ENCODE data around the gene PTGDR2. TPM values are rescaled to one million over a fixed set of nuclear protein-coding genes. Genes with fewer than 3 reads are reported as not detected.

Gene PTGDR2
- total RNA-seq, 1 donor from 2014 or later, result 0.91 TPM

DNA sequence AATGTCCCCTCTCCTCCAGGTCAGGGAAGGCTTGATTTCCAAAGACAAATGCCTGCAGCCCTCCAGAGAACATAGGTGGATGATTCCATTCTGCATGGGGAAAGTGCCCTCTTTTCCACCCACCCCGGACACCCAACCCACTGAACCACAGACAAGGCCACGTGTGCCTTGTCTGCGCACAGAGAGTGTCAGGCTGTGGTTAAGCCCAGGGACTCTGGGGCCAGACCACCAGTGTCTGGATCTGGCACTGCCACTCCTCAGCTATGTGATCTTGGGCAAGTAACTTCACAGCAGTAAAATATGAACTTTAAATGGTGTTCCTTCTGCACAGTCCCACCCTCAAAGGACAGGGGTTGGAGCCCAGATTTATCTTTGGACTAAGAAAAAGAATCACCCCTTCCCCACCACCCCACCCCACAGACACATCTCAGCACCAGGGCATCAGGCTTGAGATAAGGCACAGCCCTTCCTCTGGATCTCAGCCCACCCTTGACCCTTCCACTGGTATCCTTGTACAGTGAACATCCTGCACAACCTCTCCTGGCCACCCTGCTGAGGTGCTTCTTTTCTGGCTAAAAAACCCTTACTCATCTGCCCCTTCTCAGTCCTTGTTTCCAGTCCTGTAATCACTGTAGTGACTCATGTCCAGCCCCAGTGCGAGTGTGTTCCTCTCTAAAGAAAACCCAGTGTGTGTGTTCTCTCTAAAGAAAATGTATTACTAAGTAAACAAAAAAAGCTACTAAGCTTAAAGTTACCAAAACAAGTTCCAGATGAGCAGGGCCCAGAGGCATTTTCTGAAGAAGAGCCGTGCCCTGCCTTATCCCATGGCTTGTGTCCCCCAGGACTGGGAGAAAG lies 1.9 kb upstream of the PTGDR2 start:
- Mint-ChIP-seq H3K36me3 (ENCODE audit: unreplicated experiment) (peaks cover 2% of the 10 kb centered on the region), H3K9me3 (ENCODE audit: unreplicated experiment) (no peaks in the 10 kb centered on the region), H3K4me3 (ENCODE audit: unreplicated experiment) (no peak overlapping the region), H3K4me1 (ENCODE audit: unreplicated experiment) (peaks cover 46% of the 10 kb centered on the region), H3K27ac (ENCODE audit: unreplicated experiment) (peak overlapping the region; percentile 80), H3K27me3 (ENCODE audit: unreplicated experiment) (peaks cover 3% of the 10 kb centered on the region)
- no peak for DNase-seq (ENCODE audit: extremely low spot score, unreplicated experiment)
- TF ChIP-seq, protein P1, sequence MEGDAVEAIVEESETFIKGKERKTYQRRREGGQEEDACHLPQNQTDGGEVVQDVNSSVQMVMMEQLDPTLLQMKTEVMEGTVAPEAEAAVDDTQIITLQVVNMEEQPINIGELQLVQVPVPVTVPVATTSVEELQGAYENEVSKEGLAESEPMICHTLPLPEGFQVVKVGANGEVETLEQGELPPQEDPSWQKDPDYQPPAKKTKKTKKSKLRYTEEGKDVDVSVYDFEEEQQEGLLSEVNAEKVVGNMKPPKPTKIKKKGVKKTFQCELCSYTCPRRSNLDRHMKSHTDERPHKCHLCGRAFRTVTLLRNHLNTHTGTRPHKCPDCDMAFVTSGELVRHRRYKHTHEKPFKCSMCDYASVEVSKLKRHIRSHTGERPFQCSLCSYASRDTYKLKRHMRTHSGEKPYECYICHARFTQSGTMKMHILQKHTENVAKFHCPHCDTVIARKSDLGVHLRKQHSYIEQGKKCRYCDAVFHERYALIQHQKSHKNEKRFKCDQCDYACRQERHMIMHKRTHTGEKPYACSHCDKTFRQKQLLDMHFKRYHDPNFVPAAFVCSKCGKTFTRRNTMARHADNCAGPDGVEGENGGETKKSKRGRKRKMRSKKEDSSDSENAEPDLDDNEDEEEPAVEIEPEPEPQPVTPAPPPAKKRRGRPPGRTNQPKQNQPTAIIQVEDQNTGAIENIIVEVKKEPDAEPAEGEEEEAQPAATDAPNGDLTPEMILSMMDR (IDR thresholded peaks at IDR 0.05), result no peak

DNA sequence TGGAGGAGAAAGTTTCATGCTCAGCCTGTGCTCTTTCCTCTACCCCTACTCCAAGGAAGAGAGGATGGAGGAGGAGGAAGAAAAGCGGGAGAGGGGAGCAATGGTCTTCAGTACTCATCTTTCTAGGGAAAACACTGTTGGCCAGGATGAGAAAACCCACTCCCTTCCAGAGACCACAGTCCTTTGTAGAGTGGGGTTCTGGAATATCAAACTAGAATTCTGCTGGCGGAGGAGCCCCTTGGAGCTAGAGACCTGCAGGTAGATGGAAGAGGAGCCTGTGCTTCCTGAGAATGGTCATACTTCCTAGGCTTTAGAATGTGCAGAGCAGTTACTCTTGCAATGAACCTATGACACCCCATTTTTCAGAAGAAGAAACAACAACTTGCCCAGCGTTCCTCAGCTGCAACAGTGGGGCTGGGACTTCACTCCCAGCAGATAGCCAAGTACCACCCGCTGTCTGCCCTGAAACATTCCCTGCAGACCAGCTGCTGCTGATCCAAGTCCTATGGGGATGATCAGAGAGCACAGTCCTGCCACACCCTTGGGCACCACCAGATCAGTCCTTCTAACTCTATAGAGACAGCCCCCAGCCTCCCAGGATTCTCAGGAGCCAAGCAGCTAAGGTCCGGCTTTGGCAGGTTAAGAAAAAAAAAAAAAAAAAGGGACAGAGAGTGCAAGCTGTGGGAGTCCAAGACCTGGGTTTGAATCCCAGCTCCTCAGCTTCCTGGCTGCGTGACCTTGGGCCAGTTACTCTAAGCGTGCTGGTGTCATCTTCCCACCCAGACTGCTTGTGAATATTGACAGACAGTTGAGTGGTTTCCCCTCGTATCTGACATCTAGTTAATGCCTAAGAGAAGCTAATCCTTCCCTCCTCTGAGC lies 664 bp downstream of the PTGDR2 start:
- no peak for DNase-seq (ENCODE audit: extremely low spot score, unreplicated experiment)

DNA sequence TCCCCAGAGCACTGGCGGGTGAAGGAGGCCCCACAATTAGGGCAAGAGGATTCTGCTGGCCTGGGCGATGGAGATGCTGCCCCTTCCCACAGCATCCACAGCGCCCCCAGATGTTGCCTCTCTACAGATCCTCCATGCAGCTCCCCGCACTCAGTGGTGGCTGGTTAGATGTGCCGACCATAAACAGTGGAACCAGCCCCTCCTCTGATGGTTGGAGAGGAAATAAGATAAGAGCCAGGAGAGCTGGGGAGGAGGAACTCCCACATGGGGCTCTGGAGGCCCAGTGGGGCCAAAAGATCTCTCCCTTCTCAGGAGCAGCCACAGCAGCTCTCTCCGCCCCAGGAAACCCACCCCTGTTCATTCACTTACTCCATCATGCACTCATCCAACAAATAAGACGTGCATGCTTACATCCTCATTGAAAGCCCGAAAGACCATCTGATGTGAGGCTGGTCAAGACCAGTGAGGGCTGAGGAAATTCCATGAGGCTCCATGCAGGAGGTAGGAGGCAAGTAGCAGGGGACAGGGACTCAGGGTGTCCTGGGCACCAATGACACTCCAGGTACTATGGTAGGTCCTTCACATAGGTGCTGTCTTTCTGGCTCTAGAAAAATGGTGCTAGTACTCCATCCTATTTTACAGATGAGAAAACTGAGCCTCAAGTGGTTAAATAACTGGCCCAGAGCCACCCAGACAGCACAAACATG lies 1.5 kb downstream of the PTGDR2 start:
- Mint-ChIP-seq H3K4me3 (ENCODE audit: unreplicated experiment) (no peak overlapping the region), H3K9me3 (ENCODE audit: unreplicated experiment) (no peaks in the 10 kb centered on the region), H3K4me1 (ENCODE audit: unreplicated experiment) (peaks cover 33% of the 10 kb centered on the region), H3K27me3 (ENCODE audit: unreplicated experiment) (no peaks in the 10 kb centered on the region), H3K36me3 (ENCODE audit: unreplicated experiment) (peaks cover 13% of the 10 kb centered on the region), H3K27ac (ENCODE audit: unreplicated experiment) (no peak overlapping the region)
- no peak for DNase-seq (ENCODE audit: extremely low spot score, unreplicated experiment)
- TF ChIP-seq, protein P1 (IDR thresholded peaks at IDR 0.05), result no peak

More for the DNA sequence above, 664 bp downstream of the PTGDR2 start:
- TF ChIP-seq, protein P1 (IDR thresholded peaks at IDR 0.05), result no peak
- no peaks in the 10 kb centered on the region for H3K27me3 Mint-ChIP-seq (ENCODE audit: unreplicated experiment)
- H3K4me1 Mint-ChIP-seq (ENCODE audit: unreplicated experiment), result peaks cover 35% of the 10 kb centered on the region
- H3K27ac Mint-ChIP-seq (ENCODE audit: unreplicated experiment), result no peak overlapping the region
- H3K4me3 Mint-ChIP-seq (ENCODE audit: unreplicated experiment), result no peak overlapping the region
- H3K9me3 Mint-ChIP-seq (ENCODE audit: unreplicated experiment), result no peaks in the 10 kb centered on the region
- peaks cover 9% of the 10 kb centered on the region for H3K36me3 Mint-ChIP-seq (ENCODE audit: unreplicated experiment)

- Mint-ChIP-seq H3K4me1 (ENCODE audit: unreplicated experiment) (peaks cover 22% of the 10 kb centered on the region), H3K27ac (ENCODE audit: unreplicated experiment) (no peak overlapping the region), H3K9me3 (ENCODE audit: unreplicated experiment) (no peaks in the 10 kb centered on the region), H3K27me3 (ENCODE audit: unreplicated experiment) (no peaks in the 10 kb centered on the region), H3K4me3 (ENCODE audit: unreplicated experiment) (no peak overlapping the region), H3K36me3 (ENCODE audit: unreplicated experiment) (peaks cover 19% of the 10 kb centered on the region)
- no peak for DNase-seq (ENCODE audit: extremely low spot score, unreplicated experiment)
- TF ChIP-seq, protein P1 (IDR thresholded peaks at IDR 0.05), result no peak
Measured at GRCh38 chr11:60852982-60853950, 2.5 kb downstream of the PTGDR2 start.
